ENCODE data around the gene P2RX3.
"Not testable (repeated sequence)": the region's sequence is repeated elsewhere in the genome, so short reads cannot be mapped to it uniquely, and the experiment has no call there.

Gene P2RX3

DNA sequence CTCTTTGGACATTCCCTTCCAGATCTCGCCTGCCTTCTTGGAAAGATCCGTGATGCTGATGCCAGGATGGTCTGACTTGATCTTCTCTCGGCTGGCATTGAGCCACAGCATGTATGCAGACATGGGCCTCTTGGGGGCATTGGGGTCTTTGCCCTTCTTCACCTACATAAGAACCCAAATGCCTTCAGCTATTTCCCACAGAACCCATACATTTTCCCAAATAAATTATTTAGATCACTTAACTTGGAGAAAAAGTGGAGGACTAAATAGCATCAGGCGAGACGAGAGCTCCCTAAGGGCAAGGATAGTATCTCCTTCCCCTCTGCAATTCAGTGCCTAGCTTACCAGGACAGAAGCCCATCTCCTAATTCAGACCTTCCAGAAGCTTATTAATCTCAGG, 10.4 kb upstream of the P2RX3 start:
- DNase-seq = no peak

DNA sequence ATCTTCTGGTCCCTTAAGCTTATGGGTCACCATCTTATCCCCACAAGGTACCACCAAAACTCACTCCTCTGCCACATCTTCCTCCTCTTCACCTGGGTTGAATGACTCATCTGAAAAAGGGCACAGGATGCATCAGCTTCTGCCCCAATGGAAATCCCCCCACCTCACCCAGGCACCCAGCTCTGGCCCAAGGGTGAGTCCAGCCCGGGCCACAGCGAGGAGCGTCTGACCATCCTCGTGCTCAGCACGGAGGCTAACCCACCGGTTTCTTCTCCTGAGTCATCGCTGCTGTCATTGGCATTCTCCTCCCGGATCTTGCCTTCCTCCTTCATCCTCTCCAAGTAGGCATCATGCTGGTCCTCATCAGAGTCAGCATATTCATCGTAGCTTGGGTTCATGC, 8.1 kb upstream of the P2RX3 start:
- DNase-seq = no peak

DNA sequence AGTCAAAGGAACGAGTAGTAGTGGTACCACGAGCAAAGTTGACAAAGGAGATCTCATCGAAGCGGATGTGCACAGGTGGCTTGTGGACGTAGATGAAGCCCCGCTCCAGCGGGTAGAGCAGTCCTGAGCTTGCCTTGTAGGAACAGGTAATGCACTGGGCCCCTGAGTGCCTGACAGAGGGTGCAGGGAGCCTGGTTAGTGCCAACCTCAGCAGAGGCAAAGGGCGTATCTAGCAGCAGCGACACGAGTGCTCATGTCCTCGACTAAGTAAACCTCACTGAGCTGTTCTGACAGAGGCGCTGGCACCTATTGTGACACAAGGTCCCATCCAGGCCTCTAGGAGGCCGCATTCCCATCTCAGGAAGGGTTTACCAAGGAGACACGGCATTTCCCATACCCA, 6.4 kb upstream of the P2RX3 start:
- DNase-seq = no peak

DNA sequence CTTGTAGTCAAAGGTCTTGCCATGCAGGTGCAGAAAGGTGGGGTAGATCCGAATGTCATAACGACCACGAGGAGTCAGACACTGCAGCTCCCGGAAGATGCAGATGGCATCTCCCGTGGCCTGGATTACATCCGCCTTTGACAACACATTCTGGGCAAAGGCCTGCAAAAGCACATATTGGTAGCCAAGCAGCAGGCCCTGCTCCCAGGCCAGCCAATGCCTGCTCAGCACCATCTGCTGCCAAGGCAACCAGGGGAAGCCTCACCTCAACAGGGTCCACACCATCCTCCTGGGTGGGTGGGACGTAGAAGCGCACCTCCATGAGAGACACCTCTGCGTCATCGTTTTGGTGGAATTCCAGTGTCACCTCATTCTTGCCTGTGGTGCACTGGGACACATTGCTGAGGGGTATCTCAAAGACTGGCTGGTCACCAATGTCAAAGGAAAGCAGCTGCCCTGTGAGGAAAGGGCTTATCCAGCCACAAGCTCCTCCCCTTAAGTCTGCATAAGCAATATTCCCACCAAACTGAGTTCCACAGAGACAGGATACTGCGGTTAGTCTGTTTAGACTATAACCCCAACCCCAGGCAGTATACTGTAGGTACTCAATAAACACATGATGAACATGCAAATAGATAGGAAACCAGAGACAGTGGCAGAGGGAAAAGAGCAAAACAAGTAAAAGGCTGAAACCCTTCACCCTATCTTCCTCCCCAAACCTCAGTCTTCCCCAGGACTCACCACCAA, 5.3 kb upstream of the P2RX3 start:
- no peak for DNase-seq

DNA sequence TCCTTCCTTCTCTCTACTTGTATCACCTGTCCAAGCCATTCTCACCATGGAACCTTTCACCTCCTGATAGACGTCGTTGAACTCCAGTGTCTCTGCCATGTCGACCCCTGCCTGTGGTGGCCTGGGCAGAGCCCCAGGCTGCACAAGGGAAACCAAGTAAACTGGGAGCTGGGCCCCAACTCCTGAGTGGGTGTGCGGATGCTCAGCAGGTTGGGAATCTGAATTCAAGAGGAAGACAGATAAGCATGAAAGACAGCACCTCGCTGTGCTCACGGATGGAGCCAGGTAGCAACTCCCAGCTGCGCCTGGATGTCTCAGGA, 3.2 kb upstream of the P2RX3 start:
- no peak for DNase-seq

DNA sequence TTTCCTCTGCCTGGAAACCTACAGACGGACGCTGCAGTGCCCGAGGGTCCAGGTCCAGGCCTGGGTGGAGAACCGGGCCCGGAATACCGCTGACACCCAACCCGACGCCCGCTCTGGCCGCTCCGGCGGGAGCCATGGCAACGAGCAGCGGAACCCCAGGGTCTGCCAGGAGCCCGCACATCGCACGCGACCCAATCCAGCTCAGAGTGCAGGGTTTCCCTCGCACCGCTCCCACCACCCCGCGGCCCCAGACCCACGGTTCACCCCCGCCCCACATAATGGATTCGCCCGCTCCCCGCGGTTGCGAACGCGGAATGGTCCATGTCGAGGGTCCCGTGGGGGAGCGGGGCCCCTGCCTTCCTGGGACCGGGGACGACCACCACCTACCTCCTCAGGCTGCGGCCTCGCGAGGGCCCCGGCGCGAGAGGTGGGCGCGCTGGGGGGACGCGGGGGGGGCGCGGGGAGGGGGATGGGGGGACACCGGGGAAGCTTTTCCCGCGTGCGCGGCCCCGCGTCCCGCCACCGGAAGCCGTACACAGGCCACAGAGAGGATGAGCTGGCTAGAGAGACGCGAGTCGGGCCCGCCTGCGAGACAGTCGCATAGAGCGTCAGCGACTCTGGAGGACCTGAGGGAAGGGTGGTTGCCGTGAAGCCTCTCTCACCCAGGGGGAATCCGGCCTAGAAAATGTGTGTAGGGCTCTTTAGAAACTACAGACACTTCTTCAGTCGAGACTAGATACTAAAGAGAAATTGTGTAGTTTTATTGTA, 2.6 kb upstream of the P2RX3 start, which contains the start of gene SSRP1:
TSS of gene SSRP1 (minus strand) at position 550 of the 768 bp plus-strand sequence. CDS start 771 bp downstream, outside the sequence.
- no peak for DNase-seq

DNA sequence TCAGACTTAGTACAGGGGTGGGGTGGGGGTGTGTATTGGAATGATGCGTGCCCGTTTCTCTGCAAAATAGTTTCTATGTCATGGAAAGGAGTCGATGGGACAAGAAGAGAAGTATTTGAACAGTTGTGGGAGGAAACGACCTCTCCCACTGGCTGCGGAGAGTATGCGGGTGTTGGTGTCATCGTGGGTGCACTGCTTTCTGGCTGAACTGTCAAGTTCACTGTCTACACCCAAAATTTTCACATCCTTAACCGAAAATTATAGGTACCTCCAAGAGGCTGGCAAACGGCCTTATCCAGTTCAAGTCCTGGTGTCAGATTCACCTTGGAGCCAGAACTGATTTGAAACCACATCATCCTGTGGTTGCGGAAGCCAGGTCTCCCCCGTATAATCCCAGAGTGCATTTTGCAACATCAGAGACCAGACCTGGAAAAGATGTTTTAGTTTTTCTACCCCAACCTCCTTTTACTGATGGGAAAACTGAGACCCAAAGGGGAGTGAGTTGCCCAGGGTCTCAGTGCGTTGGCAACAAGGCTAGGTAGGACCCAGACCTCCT, 2.0 kb upstream of the P2RX3 start:
- no peak for DNase-seq

DNA sequence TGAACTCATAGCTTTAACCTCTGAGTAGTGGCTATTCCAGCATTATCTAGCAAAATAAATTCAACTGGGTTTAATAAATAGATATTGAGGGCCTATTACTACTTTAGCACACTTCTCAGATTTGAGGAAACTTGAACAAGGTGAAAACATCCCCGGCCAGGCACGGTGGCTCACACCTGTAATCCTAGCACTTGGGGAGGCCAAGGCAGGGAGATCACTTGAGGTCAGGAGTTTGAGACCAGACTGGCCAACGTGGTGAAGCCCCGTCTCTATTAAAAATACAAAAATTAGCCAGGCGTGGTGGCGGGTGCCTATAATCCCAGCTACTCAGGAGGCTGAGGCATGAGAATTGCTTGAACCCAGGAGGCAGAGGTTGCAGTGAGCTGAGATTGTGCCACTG, 1.3 kb upstream of the P2RX3 start:
- DNase-seq = not testable (repeated sequence)

DNA sequence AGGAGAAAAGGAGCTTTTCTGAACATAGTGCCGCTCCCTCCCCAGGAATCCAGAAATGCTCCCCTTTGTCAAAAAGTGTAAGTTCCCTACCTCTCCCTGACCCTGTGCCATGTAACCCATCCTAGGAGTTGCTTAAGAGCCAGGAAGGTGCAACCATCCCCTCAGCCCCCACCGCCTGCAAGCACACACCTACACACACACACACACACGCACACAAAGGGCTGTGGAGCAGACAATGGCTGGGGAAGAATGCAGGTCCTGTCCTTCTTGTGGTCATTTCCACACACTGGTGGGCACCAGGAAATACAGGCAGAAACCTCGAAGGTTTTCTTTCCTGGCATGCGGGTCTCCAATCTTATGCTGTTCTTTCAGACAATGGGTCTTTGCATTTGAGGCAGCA, 1.2 kb downstream of the P2RX3 start:
- DNase-seq = no peak

DNA sequence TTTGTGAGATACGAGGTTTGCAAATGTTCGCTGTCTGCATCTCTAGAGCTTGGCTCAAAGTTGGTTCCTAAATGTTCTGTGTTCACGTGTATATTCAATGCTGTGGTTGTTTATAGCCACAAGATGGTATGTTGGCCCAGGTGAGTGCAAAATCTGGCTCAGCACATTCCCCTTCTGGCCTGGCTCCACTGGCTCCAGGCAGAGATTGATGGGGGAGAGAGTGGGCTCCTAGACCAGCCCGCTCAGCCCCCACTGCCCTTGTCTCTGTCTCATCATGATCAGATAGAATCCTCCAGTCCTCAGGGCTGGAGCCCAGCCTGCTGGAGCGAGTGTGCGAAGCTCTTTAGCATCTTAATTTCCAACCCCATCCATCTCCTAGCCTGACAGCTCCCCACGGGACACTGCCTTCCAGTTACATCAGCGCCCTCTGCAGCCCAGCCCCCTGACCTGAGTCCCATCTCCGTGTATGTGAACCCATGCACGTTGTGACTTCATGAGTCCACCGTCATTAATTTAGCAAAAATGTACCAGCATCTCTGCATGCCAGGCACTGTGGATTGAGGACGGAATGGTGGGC, 2.0 kb downstream of the P2RX3 start:
- DNase-seq = no peak

DNA sequence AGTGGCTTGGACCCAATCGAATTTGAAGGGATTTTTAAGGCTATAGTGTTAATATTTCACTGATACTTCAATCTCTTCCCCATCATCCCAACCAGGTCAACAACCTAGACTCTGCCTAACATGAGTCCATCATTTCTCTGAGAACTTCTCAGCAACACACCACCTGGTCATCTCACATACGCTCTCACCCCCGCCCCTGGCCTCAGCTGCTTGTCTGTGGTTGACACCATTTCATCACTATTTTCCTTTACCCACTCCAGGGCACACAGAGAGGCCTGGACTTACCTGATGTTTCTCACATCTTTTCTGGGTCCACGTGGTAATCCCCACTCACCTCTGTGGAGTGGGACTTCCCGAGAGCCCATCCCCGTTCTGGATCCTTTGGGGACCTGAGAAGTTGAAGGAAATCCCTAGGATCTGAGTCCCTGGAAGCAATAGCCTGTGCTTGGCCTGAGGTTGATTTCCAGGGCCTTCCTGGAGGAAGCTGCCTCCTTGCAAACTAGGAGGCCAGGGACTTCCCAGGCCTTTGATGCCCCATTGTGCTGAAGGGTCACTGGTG, 3.2 kb downstream of the P2RX3 start:
- no peak for DNase-seq

DNA sequence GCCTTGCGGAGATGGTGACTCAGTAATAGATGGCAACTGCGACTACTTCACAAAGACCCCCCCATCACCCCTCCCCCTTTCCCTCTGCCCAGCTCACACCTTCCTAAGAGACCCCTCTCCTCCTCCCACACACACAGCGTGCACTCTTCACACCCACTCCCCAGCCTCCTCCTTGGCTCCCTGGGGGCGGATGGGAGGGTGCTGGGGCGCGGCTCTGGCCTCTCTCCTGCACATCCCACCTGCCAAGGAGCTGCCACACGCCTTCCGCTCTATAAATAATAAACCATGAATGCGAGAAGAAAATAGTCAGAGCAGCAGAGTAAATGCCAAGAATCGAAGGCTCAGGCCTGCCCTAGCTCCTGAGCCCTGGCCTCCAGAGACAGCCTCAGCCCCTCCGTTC, 4.5 kb downstream of the P2RX3 start:
- DNase-seq = no peak

DNA sequence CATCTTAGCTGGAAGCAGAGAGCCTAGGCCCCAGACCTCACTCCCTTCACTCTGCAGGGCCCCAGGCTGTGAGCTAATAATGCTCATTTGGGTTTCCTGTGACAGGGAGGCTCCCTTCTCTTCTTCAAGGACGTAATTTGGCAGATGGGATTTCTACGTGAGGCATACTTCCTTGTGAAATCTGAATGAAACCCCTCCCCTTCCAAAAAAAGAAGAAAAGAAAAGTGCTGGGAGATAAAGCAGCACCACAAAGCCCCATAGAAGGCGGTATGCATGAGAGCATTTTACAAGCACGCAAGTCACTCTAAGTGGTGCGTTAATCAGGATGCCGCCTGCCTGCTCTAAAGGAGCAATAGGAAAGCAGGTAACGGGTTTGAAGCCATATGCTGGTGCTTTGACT, 5.7 kb downstream of the P2RX3 start:
- no peak for DNase-seq

DNA sequence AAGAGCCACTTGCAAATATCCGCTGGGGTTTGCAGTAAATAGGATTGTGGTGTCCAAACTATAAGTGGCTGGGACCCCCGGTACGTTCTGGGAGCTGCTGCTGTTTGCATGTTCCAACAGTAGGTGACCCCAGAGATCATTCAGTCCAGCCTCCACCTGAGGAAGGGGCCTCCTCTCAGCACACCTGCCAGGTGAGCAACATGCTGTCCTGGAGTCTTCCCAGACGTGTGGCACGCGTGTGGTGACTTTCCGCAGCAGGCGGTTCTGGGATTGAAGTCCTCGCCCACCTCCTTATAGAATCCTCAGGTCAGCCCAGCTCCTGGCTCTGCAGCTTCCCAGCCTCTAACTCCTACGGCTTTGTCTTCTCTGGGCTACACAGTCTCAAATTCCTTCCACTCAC, 6.7 kb downstream of the P2RX3 start:
- DNase-seq = no peak

DNA sequence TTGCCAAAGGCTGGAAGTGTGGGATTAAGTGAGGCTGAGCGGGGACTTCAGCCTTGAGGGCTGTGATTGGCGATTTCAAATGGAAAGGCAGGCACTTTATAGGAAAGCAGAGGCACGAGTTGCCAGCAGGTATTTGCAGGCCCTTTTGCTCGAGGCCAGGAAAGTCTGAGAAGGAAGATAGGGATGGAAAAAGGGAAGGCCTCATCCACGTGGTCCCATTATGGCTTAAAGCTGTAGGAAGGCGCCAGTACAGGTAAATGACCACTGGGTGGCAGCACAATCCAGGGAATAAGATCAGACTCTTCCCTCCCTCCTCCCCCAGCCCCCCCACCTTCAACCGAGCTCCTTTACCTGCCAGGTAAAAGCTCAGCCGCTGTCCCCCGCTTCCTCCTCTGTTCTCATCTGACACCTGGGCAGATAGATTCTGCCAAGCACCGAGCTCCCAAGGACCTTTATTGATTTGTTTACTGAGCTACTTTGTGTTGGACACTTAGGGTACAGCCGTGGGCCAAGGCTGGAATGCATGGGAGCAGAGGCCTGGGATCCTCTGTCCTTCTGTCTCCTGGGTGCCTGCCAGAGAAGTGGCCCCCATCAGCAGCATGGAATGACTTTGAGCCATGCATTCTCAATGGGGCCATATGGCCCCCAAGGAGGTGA, 7.5 kb downstream of the P2RX3 start:
- DNase-seq = no peak

DNA sequence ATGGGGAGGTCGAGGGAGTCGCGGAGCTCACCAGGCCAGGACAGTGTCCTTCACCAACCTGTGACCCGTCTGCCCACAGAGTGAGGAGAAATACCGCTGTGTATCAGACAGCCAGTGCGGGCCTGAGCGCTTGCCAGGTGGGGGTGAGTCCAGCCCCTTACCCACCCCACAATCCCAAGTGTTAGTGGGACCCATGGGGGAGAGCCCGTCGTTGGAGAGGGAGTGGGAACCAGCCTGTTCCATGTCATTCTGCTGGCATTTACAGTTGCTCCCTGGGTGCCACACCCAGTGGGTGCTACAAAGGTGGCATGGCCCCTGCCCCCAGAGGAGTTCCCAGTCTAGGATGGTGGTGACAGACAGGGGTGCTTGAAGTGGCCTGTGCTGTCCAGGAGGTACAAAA, 9.2 kb downstream of the P2RX3 start:
- DNase-seq = no peak

DNA sequence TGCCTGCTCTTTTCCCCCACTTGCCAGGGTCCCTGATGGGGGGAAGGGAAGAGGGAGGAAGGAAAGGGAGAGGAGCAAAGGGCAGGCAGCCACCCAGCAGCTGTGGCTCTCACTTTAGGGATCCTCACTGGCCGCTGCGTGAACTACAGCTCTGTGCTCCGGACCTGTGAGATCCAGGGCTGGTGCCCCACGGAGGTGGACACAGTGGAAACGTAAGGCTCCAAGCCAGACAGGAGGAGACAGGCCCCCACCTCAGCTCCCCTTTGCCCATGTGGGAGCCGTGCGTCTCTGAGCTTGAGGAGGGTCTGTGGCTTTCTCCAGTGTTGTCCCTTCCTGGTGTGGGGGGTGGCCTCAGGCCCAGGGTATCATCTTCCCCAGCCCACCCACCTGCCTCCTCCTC, 9.9 kb downstream of the P2RX3 start:
- DNase-seq = no peak

DNA sequence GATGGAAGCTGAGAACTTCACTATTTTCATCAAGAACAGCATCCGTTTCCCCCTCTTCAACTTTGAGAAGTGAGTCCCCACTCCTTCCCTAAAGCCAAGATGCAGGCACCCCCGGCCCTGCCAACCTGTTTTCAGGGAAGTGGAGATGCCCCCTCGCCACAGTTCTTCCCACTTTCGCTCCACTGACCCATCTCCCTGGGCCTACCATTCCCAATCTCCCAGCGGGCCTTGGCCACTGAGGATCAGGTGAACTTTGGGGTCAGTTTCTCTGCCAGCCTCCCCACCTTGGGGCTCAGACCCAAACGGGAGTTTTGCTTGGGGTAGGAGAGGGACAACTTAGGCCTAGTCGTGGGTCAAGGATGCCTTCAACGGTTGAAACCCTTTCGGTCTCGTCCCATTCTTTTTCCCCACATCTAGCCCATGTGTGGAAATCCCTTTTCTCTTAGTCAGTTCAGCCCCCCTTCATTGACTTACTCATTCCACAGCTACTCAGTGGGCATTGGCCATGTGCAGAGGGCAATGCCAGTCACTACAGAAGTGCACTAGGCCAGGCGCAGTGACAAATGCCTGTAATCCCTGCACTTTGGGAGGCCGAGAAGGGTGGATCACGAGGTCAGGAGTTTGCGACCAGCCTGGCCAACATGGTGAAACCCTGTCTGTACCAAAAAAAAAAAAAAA, 10.6 kb downstream of the P2RX3 start:
- no peak for DNase-seq

DNA sequence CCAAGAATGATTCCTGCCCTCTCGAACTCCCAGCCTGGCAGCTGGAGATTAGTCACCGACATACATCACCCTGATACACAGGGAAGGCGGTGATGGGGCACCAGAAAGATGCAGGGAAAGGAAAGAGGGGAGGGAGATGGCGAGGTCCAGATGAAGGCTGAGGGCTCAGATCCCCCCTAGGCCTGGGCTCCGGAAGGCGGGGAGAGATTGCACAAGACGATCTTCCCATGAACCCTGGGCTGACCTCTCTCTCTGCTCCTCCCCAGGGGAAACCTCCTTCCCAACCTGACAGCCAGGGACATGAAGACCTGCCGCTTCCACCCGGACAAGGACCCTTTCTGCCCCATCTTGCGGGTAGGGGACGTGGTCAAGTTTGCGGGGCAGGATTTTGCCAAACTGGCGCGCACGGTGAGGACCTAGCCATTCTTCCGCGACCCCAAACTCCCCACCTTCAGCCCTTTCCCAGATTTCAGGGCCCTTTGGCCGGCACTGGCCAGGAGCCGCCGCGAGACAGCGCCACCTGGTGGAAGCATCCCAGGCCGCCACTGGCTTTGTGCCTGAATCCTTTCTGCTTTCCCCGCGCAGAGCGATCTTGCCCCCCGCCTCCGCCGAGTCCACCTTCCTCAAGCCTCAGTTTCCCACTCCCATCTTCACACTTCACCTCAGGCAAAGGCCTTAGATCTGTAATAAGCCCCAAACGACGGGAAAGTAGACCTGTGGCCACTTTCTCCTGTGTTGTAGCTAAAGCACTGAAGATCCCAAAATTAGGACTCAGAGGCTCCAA, 11.5 kb downstream of the P2RX3 start:
- DNase-seq = no peak

DNA sequence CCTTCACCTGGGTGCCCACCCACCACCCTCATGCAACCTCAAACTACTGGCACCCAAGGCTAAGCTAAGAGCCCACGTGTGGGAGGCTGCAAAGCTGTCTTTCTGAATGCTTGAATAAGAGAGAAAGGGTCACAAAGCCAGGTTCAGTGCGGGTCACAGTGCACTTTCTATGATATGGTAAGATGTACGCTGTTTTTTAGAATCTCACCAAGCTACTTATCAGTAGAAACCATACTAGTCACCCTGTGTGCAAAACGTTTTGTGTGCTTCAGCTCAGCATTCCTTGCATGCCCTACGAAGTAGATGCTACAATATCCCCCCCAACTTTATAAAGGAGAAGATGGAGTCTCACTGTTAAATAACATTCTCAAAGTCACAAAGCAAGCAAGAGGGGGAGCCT, 14.9 kb downstream of the P2RX3 start:
- DNase-seq = no peak

DNA sequence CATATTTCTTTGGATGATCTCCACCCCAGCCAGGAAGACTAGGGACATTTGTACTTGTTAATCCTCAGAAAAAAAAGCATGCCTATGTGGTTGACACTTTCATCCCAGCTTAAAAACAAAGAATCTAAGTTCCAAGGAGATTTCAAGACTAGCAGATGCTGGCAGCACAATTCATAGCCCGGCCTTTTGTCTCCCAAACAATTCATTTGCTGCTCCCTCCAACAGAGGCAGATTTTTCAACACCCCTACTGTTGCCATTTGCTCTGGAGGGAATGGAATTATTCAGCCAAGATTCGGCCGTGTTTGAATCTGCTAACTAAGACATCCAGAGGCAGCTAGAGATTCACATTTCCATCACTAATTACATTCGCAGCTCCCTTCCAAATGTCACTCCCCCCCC, 15.3 kb downstream of the P2RX3 start:
- DNase-seq = no peak

DNA sequence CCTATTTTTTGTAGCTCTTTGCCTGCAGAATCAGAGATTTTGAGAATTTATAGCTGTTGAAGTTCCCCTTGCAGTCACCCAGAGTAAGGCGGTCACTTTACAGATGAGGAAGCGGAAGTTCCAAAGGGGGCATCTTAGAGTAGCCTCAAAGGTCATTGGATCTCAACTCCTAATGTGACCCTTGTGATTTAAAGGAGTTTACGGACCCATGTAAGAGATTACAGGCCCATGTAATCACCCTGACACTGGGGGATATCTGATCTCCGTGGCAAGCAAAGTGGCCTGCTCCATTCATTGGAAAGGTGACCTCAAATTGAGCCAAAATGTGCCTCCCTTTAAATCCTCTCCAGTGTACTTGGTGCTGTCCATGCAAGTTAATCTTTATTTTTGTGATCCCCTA, 15.7 kb downstream of the P2RX3 start:
- DNase-seq = no peak
